COR-L47 (cell line): ENCODE measurements around the gene C19orf33.
"Not testable (repeated sequence)": the region's sequence is repeated elsewhere in the genome, so short reads cannot be mapped to it uniquely, and the experiment has no call there.

Source experiments
- DNase-seq: peaks from one replicate; lab custom pipeline; 2025; lab: John Stamatoyannopoulos, UW

Gene C19orf33

DNA sequence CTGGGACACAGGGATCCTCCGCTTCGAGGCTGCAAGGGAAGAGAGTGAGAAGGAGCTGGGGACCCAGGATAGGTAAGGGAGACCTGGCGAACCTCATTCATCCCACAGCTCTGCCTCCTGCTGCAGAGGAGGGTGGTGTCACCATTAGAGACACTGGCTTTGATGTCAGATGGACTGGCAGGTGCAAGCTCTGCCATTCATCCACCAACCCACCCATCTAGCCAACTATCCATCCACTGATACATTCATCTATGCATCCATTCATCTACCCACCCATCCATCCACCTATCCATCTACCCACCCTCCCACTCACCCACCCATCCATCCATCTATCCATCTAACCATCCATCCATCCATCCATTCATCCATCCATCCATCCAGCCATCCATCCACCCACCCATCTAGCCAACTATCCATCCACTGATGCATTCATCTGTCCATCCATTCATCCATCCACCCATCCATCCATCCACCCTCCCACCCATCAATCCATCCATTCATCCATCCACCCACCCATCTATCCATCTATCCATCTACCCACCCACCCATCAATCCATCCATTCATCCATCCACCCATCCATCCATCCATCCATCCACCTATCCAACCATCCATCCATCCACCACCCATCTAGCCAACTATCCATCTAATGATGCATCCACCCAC lies 5.7 kb downstream of the C19orf33 start:
- no peak for DNase-seq

- DNase-seq: no peak
Observed at GRCh38 chr19:38310279-38310670, 6.2 kb downstream of the C19orf33 start.

GRCh38 chr19:38310986-38311385 lies 6.9 kb downstream of the C19orf33 start:
- DNase-seq: no peak

DNA sequence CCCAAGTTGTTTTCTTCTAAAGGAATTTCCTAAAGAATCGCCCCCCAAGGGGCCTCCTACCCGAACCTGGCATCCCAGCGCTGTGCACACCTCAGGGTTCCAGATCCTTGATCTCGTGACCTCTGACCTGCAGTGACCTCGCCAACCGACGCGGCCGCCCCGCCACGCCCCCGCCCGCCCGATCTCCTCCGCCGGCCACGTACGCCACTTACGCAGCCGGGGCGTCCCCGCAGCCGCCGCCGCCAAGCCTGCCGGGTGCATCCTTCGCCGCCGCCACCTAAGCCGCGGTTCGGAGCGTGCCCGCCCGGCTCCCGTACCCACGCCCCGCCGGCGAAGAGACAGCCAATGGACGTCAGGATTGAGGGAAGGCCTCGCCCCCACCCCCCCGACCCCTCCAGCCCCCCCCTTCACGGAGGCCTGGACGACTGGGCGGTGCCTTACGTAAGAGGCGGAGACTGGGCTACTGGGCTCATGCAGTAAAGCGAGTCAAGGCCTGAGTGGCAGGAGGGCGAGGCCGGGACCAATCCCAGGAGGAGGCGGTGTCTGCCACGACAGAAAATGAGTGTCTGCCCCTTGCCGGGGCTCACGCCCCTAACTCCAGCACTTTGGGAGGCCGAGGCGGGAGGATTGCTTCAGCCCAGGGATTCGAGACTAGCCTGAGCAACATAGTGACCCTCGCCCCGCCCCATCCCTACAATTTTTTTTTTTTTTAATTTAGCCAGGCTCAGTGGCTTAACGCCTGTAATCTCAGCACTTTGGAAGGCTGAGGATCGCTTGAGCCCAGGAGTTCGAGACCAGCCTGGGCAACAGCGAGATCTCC lies 11.8 kb downstream of the C19orf33 start, which contains the start of gene YIF1B:
TSS of gene YIF1B (minus strand) at position 291 of the 820 bp plus-strand sequence. CDS start at position 261, 30 bp downstream.
- peak; percentile 95 for DNase-seq

- no peak for DNase-seq
Observed at GRCh38 chr19:38316477-38317067, 12.5 kb downstream of the C19orf33 start.

- no peak for DNase-seq
Observed at GRCh38 chr19:38317104-38317612, 13.1 kb downstream of the C19orf33 start.

DNA sequence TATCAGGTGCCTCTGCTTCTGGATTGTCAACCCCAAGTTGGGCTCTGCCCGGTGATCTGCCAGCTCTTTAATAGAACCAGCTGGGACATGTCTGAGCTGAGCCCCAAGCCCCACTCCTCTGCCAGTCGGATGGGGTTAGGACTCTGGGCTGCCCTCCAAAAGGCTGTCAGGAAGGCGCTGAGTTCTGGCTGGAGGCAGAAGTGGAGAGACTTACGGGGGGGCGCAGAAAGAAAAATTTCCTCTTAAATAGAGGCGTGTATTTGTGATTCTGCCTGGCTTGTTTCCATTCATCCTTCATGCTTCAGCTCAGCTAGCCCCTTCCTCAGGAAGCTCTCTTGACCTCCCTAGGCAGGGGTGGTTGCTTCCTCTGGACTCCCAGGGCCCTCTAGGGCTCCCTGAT lies 14.6 kb downstream of the C19orf33 start:
- no peak for DNase-seq

DNA sequence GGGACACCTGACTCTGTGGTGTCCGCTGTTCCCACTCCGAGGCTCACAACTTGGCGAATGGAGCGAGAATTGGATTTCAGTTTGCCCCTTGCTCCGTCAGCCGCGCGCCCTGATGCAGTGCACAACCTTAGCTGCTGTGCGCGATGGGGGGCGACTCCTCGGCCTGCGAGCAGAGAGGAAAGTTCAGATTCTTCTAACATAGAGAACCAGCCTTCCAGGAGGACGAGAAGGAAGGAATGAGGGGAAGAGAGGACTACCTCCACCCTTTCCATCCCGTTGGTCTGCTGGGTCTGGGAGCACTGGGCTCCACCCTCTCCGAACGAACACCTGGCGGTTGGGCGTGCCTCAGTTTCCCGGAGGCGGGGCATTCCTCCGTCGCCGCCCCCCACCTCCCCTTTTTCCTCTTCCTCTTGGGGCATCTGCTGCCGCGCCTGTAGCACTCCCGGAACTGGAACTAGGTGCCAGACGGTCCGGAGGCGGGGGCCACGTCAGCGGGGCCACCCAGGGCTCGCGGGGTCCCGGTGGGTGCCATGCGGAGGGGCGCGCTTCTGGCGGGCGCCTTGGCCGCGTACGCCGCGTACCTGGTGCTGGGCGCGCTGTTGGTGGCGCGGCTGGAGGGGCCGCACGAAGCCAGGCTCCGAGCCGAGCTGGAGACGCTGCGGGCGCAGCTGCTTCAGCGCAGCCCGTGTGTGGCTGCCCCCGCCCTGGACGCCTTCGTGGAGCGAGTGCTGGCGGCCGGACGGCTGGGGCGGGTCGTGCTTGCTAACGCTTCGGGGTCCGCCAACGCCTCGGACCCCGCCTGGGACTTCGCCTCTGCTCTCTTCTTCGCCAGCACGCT lies 15.6 kb downstream of the C19orf33 start, which contains the start of gene KCNK6:
TSS of gene KCNK6 (plus strand) at position 425 of the 838 bp plus-strand sequence. CDS start at position 531, 106 bp downstream.
- no peak for DNase-seq

DNA sequence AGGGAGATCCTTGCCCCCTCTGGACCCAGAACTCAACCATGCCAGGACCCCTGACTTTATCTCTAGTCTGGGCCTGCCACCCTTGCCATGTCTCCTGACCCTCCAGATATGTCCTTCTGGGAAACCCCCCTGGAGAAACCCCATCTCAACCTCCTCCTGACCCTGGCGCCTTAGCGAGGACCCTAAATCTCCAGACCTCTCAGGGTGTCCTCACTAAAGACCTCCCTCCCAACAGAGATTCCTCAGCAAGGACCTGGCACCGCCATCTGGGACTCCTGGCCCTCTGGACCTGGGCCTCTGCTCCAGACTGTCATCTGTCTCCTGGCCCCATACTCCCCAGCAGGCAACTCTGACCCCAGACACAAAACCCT lies 16.9 kb downstream of the C19orf33 start:
- DNase-seq: no peak

- DNase-seq: no peak
Observed at GRCh38 chr19:38321646-38322196, 17.7 kb downstream of the C19orf33 start.

- DNase-seq: no peak
Observed at GRCh38 chr19:38323291-38323690, 19.2 kb downstream of the C19orf33 start.

- DNase-seq: no peak
Observed at GRCh38 chr19:38324431-38324830, 20.4 kb downstream of the C19orf33 start.

DNA sequence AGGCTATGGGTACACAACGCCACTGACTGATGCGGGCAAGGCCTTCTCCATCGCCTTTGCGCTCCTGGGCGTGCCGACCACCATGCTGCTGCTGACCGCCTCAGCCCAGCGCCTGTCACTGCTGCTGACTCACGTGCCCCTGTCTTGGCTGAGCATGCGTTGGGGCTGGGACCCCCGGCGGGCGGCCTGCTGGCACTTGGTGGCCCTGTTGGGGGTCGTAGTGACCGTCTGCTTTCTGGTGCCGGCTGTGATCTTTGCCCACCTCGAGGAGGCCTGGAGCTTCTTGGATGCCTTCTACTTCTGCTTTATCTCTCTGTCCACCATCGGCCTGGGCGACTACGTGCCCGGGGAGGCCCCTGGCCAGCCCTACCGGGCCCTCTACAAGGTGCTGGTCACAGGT lies 22.5 kb downstream of the C19orf33 start:
- no peak for DNase-seq

- no peak for DNase-seq
Observed at GRCh38 chr19:38329651-38330050, 25.6 kb downstream of the C19orf33 start.

GRCh38 chr19:38331728-38332127 lies 27.7 kb downstream of the C19orf33 start:
- DNase-seq: no peak

DNA sequence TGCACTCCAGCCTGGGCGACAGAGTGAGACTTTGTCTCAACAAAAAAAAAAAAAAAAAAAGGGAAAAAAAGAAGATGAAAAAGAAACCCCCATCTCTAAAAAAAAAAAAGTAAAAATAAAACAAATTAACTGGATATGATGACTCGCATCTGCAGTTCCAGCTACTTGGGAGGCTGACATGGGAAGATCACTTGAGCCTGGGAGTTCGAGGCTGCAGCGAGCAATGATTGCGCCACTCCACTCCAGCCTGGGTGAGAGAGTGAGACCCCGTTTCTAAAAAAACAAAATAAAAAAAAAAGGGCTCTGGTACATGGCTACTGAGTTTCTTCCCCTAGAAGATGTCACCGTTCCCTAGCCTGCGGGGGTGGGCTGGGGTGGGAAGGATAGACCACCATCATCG lies 29.2 kb downstream of the C19orf33 start:
- no peak for DNase-seq

DNA sequence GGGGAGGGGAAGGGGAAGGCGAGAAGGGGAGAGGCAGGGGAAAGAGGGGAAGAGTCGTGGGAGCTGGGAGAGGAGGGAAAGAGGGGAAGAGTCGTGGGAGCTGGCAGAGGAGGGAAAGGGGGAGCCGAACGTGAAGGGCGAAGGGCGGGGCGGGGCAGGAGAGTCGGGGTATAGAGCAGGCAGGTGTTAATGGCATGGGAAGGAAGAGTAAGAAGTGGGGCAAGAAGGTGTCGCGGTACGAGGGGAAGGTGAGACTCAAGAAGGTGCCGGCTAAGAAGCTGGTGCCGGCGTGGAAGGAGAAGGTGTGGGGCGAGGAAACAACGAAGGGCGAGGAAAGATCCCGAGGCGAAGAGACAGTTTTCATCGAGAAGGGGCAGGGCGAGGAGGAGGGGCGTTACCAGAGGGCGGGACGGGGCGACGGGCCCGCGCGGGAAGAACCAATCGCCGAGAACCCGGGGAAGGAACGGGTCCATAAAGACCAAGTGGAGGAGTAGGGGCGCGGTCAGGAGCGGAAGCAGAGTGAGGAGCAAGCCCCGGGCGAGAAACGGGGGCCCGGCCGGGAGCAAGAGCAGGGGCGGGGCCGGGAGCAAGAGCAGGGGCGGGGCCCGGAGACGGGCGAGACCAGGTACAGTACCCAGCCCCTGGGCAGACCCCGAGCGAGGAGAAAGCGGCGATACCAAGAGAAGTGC lies 32.0 kb downstream of the C19orf33 start:
- peak; percentile 93 for DNase-seq

DNA sequence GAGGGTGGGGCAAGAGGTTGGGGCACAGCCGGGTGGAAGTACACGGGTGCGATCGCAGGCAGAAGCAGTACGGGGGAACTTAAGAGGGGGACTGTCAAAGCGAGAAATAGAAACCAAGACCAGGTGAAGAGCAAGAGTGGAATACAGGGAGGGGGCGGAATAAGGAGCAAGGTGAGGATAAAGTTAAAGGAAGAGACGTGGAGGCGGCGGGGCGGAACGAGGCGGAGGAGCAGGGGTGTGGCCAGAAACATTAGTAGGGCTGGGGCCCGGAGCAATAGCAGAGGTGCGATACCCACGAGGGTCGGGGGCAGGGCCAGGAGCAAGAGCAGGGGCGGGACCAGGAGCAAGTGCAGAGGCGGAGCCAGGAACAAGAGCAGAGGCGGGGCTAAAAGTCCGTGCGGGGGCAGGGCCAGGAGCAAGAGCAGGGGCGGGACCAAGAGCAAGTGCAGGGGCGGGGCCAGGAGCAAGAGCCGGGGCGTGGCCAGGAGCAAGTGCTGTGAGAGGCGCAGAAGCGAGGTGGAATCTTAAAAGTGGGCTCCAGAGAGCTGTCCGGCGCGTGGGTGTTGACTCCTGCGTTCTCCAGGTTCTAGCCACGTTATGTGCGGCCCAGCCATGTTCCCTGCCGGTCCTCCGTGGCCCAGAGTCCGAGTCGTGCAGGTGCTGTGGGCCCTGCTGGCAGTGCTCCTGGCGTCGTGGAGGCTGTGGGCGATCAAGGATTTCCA lies 32.7 kb downstream of the C19orf33 start:
- peak; percentile 90 for DNase-seq

DNA sequence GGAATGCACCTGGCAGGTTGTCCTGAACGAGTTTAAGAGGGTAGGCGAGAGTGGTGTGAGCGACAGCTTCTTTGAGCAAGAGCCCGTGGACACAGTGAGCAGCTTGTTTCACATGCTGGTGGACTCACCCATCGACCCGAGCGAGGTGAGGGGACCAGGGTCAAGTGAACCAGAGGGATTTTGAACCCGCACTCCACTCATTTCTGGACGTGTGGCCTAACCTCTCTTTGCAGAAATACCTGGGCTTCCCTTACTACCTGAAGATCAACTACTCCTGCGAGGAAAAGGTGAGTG lies 33.3 kb downstream of the C19orf33 start:
- DNase-seq: no peak

GRCh38 chr19:38339011-38339410 lies 35.0 kb downstream of the C19orf33 start:
- not testable (repeated sequence) for DNase-seq
